WTC11 (cell line): Measurements from ENCODE around the gene TPGS1. TPM values are rescaled to one million over a fixed set of nuclear protein-coding genes. Genes with fewer than 3 reads are reported as not detected.

Experiments
- ATAC-seq: fragments of 200-7000 bp; cut with Tn5 transposase; 2 replicates; pipeline ENCODE4 v1.10.0; 2021; ENCODE audit warnings: mild to moderate bottlenecking, moderate library complexity
- CTCF ChIA-PET: fragments of 300-600 bp; sonication (Branson Sonifier 250); formaldehyde crosslinking; loops from one replicate; lab custom pipeline; 2021; ENCODE audit warnings: antibody characterized with exemption; lab: Charles Lee
- POLR2A ChIA-PET: fragments of 350-600 bp; sonication (Branson Sonifier 250); formaldehyde crosslinking; loops from one replicate; lab custom pipeline; 2021; ENCODE audit warnings: antibody characterized with exemption; lab: Charles Lee
- DNase-seq: peaks from one replicate; pipeline ENCODE4 v3.0.0; 2021; ENCODE audit warnings: low spot score
- H3K27ac Mint-ChIP-seq: 2 replicates; pipeline ENCODE4 v1.8.0; 2021; ENCODE audit warnings: mixed read lengths
- H3K27me3 Mint-ChIP-seq: 2 replicates; pipeline ENCODE4 v1.8.0; 2021; ENCODE audit warnings: low read depth, mild to moderate bottlenecking, moderate library complexity, mixed read lengths
- H3K36me3 Mint-ChIP-seq: 2 replicates; pipeline ENCODE4 v1.8.0; 2021; ENCODE audit warnings: mixed read lengths
- H3K4me1 Mint-ChIP-seq: 2 replicates; pipeline ENCODE4 v1.8.0; 2022; ENCODE audit warnings: mixed read lengths
- H3K4me3 Mint-ChIP-seq: 2 replicates; pipeline ENCODE4 v1.8.0; 2021; ENCODE audit warnings: mild to moderate bottlenecking, moderate library complexity, mixed read lengths
- H3K9me3 Mint-ChIP-seq: 2 replicates; pipeline ENCODE4 v1.8.0; 2021; ENCODE audit warnings: mixed read lengths
- CREM ChIP-seq: sonication (generic); formaldehyde crosslinking; IDR thresholded peaks from 2 replicates; pipeline ENCODE4 v1.8.1; 2022; ENCODE audit warnings: mild to moderate bottlenecking, missing genetic modification reagents, moderate library complexity
- FOXJ3 ChIP-seq: sonication (generic); formaldehyde crosslinking; IDR thresholded peaks from 2 replicates; pipeline ENCODE4 v1.9.0; 2021; ENCODE audit warnings: missing genetic modification reagents, mild to moderate bottlenecking, borderline replicate concordance
- FOXP1 ChIP-seq: sonication (generic); formaldehyde crosslinking; IDR thresholded peaks from 2 replicates; pipeline ENCODE4 v1.8.0; 2022; ENCODE audit warnings: missing genetic modification reagents, mild to moderate bottlenecking, moderate library complexity, borderline replicate concordance
- IRF2 ChIP-seq: sonication (generic); formaldehyde crosslinking; IDR thresholded peaks from 2 replicates; pipeline ENCODE4 v1.8.0; 2022; ENCODE audit warnings: low read depth, missing genetic modification reagents, borderline replicate concordance
- MXD4 ChIP-seq: fragments of 250-450 bp; sonication (Bioruptor Pico); IDR thresholded peaks from 2 replicates; pipeline ENCODE4 v1.8.0; 2021; ENCODE audit warnings: mild to moderate bottlenecking, moderate library complexity, borderline replicate concordance
- NFYB ChIP-seq: sonication (generic); formaldehyde crosslinking; conservative IDR thresholded peaks from 2 replicates; pipeline ENCODE4 v1.8.0; 2022; ENCODE audit warnings: low read depth, missing genetic modification reagents
- NR1H2 ChIP-seq: sonication (generic); formaldehyde crosslinking; IDR thresholded peaks from 2 replicates; pipeline ENCODE4 v1.9.0; 2021; ENCODE audit warnings: mild to moderate bottlenecking, moderate library complexity, missing genetic modification reagents
- NR3C1 ChIP-seq: sonication (generic); formaldehyde crosslinking; conservative IDR thresholded peaks from 2 replicates; pipeline ENCODE4 v1.8.1; 2023; ENCODE audit warnings: low read depth, mild to moderate bottlenecking, missing genetic modification reagents
- OVOL2 ChIP-seq: fragments of 250-450 bp; sonication (Bioruptor Pico); IDR thresholded peaks from 2 replicates; pipeline ENCODE4 v1.9.0; 2021; ENCODE audit warnings: mild to moderate bottlenecking, borderline replicate concordance
- PRRX2 ChIP-seq: fragments of 250-450 bp; sonication (Bioruptor Pico); IDR thresholded peaks from 2 replicates; pipeline ENCODE4 v1.8.0; 2021; ENCODE audit warnings: mild to moderate bottlenecking
- TEAD4 ChIP-seq: sonication (generic); formaldehyde crosslinking; IDR thresholded peaks from 2 replicates; pipeline ENCODE4 v1.8.0; 2022; ENCODE audit warnings: mild to moderate bottlenecking, missing genetic modification reagents
- ZNF121 ChIP-seq: sonication (generic); formaldehyde crosslinking; IDR thresholded peaks from 2 replicates; pipeline ENCODE4 v1.8.0; 2023; ENCODE audit warnings: missing genetic modification reagents
- ZNF219 ChIP-seq: sonication (generic); formaldehyde crosslinking; IDR thresholded peaks from 2 replicates; pipeline ENCODE4 v1.8.0; 2023; ENCODE audit warnings: missing genetic modification reagents, mild to moderate bottlenecking, borderline replicate concordance
- ZNF232 ChIP-seq: sonication (generic); formaldehyde crosslinking; IDR thresholded peaks from 2 replicates; pipeline ENCODE4 v1.8.0; 2022; ENCODE audit warnings: mild to moderate bottlenecking, missing genetic modification reagents
- ZNF416 ChIP-seq: fragments of 250-450 bp; sonication (Bioruptor Pico); IDR thresholded peaks from 2 replicates; pipeline ENCODE4 v1.9.0; 2021; ENCODE audit warnings: mild to moderate bottlenecking, inconsistent platforms
- total RNA-seq: library from RNA; stranded (reverse); gene quantifications from 3 replicates; pipeline ENCODE4 v1.2.3, GENCODE V29; 2021
- TF ChIP-seq, protein P1 (sequence below): fragments of 250-450 bp; sonication (Bioruptor Pico); IDR thresholded peaks from 2 replicates; pipeline ENCODE4 v1.9.0; 2021; ENCODE audit warnings: moderate library complexity, mild to moderate bottlenecking, inconsistent platforms, borderline replicate concordance
- TF ChIP-seq, protein P2 (sequence below): sonication (generic); formaldehyde crosslinking; IDR thresholded peaks from 2 replicates; pipeline ENCODE4 v1.8.0; 2023; ENCODE audit warnings: missing genetic modification reagents, mild to moderate bottlenecking, borderline replicate concordance
- TF ChIP-seq, protein P3 (sequence below): sonication (generic); formaldehyde crosslinking; IDR thresholded peaks from 2 replicates; pipeline ENCODE4 v1.8.0; 2022; ENCODE audit warnings: missing genetic modification reagents
- TF ChIP-seq, protein P4 (sequence below): sonication (generic); formaldehyde crosslinking; IDR thresholded peaks from 2 replicates; pipeline ENCODE4 v1.8.1; 2023; ENCODE audit warnings: mild to moderate bottlenecking, missing genetic modification reagents, borderline replicate concordance
- TF ChIP-seq, protein P5 (sequence below): fragments of 250-450 bp; sonication (Bioruptor Pico); IDR thresholded peaks from 2 replicates; pipeline ENCODE4 v1.8.0; 2021; ENCODE audit warnings: mild to moderate bottlenecking
- TF ChIP-seq, protein P6 (sequence below): sonication (generic); formaldehyde crosslinking; IDR thresholded peaks from 2 replicates; pipeline ENCODE4 v1.8.0; 2022; ENCODE audit warnings: mild to moderate bottlenecking, missing genetic modification reagents

The TPGS1 gene
- total RNA-seq, 1 experiment from 2014 or later: 18.8 TPM

DNA sequence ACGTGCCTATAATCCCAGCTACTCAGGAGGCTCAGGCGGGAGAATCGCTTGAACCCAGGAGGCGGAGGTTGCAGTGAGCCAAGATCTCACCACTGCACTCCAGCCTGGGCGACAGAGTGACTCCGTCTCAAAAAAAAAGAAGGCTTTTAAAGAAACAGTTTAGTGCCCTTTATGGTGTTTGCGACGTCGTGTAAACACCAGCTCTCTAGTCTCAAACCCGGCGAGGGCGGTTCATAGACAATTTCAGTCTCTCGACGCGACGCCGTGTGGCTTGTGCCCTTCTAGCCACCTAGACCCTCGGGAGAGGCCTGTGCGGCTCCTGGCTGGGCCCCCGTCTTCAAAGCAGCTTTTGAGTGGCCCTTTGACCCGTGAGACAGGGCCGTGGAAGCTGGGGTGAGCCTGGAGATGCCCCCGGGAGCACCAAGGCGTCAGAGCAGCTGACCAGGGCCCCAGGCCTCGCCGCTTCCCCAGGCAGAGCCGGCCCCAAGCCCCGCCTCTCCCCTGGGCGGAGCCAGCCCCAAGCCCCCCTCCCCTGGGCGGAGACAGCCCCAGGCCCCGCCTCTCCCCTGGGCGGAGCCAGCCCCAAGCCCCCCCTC lies 16.1 kb upstream of the TPGS1 start:
- TF ChIP-seq ZNF121 (CRISPR knock-in tag) (no peak), NR3C1 (CRISPR knock-in tag) (no peak), IRF2 (CRISPR knock-in tag) (no peak), TEAD4 (no peak), ZNF416 (no peak), ZNF232 (CRISPR knock-in tag) (no peak), ZNF219 (no peak), MXD4 (no peak), NR1H2 (CRISPR knock-in tag) (no peak), OVOL2 (no peak), PRRX2 (CRISPR knock-in tag) (no peak)
- TF ChIP-seq, protein P1, sequence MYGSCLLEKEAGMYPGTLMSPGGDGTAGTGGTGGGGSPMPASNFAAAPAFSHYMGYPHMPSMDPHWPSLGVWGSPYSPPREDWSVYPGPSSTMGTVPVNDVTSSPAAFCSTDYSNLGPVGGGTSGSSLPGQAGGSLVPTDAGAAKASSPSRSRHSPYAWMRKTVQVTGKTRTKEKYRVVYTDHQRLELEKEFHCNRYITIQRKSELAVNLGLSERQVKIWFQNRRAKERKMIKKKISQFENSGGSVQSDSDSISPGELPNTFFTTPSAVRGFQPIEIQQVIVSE (CRISPR knock-in tag): no peak
- TF ChIP-seq, protein P2, sequence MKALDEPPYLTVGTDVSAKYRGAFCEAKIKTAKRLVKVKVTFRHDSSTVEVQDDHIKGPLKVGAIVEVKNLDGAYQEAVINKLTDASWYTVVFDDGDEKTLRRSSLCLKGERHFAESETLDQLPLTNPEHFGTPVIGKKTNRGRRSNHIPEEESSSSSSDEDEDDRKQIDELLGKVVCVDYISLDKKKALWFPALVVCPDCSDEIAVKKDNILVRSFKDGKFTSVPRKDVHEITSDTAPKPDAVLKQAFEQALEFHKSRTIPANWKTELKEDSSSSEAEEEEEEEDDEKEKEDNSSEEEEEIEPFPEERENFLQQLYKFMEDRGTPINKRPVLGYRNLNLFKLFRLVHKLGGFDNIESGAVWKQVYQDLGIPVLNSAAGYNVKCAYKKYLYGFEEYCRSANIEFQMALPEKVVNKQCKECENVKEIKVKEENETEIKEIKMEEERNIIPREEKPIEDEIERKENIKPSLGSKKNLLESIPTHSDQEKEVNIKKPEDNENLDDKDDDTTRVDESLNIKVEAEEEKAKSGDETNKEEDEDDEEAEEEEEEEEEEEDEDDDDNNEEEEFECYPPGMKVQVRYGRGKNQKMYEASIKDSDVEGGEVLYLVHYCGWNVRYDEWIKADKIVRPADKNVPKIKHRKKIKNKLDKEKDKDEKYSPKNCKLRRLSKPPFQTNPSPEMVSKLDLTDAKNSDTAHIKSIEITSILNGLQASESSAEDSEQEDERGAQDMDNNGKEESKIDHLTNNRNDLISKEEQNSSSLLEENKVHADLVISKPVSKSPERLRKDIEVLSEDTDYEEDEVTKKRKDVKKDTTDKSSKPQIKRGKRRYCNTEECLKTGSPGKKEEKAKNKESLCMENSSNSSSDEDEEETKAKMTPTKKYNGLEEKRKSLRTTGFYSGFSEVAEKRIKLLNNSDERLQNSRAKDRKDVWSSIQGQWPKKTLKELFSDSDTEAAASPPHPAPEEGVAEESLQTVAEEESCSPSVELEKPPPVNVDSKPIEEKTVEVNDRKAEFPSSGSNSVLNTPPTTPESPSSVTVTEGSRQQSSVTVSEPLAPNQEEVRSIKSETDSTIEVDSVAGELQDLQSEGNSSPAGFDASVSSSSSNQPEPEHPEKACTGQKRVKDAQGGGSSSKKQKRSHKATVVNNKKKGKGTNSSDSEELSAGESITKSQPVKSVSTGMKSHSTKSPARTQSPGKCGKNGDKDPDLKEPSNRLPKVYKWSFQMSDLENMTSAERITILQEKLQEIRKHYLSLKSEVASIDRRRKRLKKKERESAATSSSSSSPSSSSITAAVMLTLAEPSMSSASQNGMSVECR (CRISPR knock-in tag): no peak
- TF ChIP-seq, protein P3, sequence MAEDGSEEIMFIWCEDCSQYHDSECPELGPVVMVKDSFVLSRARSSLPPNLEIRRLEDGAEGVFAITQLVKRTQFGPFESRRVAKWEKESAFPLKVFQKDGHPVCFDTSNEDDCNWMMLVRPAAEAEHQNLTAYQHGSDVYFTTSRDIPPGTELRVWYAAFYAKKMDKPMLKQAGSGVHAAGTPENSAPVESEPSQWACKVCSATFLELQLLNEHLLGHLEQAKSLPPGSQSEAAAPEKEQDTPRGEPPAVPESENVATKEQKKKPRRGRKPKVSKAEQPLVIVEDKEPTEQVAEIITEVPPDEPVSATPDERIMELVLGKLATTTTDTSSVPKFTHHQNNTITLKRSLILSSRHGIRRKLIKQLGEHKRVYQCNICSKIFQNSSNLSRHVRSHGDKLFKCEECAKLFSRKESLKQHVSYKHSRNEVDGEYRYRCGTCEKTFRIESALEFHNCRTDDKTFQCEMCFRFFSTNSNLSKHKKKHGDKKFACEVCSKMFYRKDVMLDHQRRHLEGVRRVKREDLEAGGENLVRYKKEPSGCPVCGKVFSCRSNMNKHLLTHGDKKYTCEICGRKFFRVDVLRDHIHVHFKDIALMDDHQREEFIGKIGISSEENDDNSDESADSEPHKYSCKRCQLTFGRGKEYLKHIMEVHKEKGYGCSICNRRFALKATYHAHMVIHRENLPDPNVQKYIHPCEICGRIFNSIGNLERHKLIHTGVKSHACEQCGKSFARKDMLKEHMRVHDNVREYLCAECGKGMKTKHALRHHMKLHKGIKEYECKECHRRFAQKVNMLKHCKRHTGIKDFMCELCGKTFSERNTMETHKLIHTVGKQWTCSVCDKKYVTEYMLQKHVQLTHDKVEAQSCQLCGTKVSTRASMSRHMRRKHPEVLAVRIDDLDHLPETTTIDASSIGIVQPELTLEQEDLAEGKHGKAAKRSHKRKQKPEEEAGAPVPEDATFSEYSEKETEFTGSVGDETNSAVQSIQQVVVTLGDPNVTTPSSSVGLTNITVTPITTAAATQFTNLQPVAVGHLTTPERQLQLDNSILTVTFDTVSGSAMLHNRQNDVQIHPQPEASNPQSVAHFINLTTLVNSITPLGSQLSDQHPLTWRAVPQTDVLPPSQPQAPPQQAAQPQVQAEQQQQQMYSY (CRISPR knock-in tag): no peak
- Mint-ChIP-seq H3K27me3 (peaks cover 16% of the 10 kb centered on the region), H3K4me3 (0 out of 2 replicates have a peak overlapping the region, but pooled peaks have one; percentile 22), H3K27ac (no peak overlapping the region), H3K9me3 (peaks cover 3% of the 10 kb centered on the region), H3K36me3 (no peaks in the 10 kb centered on the region), H3K4me1 (peaks cover 20% of the 10 kb centered on the region)
- ChIA-PET CTCF (interaction anchor here (0.8 to 2.3 kb wide), 3 partner anchors 15 to 41 kb away, joined by 3 to 10 read pairs (median 7); no protein-coding TSS in a partner anchor), POLR2A (no interaction called here)
- DNase-seq (peak; percentile 60), ATAC-seq (no peak)

DNA sequence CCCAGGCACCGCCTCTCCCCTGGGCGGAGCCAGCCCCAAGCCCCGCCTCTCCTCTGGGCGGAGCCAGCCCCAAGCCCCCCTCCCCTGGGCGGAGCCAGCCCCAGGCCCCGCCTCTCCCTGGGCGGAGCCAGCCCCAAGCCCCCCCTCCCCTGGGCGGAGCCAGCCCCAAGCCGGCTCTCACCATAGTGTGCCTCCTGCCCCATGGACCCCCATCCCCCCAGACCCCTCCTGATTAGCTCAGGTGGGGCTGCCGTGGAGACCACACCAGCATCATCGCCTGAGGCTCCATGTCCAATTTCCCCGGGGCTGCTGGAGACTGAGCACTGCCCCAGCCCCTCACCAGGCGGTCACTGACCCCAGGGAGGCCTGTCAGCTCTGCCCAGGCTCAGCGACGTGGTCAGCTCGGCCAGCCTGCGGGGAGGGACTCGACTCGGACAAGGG lies 15.2 kb upstream of the TPGS1 start:
- peaks cover 18% of the 10 kb centered on the region for H3K4me1 Mint-ChIP-seq
- no peaks in the 10 kb centered on the region for H3K36me3 Mint-ChIP-seq
- ATAC-seq: no peak
- no peak overlapping the region for H3K4me3 Mint-ChIP-seq
- DNase-seq: peak; percentile 36
- no peak overlapping the region for H3K27ac Mint-ChIP-seq
- ChIA-PET CTCF (interaction anchor here (1.5 to 2.3 kb wide), 2 partner anchors 14 to 19 kb away, joined by 7 to 10 read pairs; no protein-coding TSS in a partner anchor), POLR2A (interaction anchor here (0.7 to 1.3 kb wide), 2 partner anchors 14 to 283 kb away, joined by 7 to 10 read pairs; no protein-coding TSS in a partner anchor)
- H3K27me3 Mint-ChIP-seq: peaks cover 16% of the 10 kb centered on the region
- peaks cover 3% of the 10 kb centered on the region for H3K9me3 Mint-ChIP-seq
- TF ChIP-seq FOXP1 (CRISPR knock-in tag) (no peak), CREM (CRISPR knock-in tag) (no peak), FOXJ3 (CRISPR knock-in tag) (no peak), TEAD4 (no peak), NFYB (CRISPR knock-in tag) (no peak), NR1H2 (CRISPR knock-in tag) (no peak)
- TF ChIP-seq, protein P4, sequence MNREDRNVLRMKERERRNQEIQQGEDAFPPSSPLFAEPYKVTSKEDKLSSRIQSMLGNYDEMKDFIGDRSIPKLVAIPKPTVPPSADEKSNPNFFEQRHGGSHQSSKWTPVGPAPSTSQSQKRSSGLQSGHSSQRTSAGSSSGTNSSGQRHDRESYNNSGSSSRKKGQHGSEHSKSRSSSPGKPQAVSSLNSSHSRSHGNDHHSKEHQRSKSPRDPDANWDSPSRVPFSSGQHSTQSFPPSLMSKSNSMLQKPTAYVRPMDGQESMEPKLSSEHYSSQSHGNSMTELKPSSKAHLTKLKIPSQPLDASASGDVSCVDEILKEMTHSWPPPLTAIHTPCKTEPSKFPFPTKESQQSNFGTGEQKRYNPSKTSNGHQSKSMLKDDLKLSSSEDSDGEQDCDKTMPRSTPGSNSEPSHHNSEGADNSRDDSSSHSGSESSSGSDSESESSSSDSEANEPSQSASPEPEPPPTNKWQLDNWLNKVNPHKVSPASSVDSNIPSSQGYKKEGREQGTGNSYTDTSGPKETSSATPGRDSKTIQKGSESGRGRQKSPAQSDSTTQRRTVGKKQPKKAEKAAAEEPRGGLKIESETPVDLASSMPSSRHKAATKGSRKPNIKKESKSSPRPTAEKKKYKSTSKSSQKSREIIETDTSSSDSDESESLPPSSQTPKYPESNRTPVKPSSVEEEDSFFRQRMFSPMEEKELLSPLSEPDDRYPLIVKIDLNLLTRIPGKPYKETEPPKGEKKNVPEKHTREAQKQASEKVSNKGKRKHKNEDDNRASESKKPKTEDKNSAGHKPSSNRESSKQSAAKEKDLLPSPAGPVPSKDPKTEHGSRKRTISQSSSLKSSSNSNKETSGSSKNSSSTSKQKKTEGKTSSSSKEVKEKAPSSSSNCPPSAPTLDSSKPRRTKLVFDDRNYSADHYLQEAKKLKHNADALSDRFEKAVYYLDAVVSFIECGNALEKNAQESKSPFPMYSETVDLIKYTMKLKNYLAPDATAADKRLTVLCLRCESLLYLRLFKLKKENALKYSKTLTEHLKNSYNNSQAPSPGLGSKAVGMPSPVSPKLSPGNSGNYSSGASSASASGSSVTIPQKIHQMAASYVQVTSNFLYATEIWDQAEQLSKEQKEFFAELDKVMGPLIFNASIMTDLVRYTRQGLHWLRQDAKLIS: no peak
- TF ChIP-seq, protein P5, sequence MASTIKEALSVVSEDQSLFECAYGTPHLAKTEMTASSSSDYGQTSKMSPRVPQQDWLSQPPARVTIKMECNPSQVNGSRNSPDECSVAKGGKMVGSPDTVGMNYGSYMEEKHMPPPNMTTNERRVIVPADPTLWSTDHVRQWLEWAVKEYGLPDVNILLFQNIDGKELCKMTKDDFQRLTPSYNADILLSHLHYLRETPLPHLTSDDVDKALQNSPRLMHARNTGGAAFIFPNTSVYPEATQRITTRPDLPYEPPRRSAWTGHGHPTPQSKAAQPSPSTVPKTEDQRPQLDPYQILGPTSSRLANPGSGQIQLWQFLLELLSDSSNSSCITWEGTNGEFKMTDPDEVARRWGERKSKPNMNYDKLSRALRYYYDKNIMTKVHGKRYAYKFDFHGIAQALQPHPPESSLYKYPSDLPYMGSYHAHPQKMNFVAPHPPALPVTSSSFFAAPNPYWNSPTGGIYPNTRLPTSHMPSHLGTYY (CRISPR knock-in tag): no peak
- TF ChIP-seq, protein P6, sequence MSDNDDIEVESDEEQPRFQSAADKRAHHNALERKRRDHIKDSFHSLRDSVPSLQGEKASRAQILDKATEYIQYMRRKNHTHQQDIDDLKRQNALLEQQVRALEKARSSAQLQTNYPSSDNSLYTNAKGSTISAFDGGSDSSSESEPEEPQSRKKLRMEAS (CRISPR knock-in tag): no peak
